Lung (tissue), 12 donors: Measurements from ENCODE around the gene AIF1. TPM values are rescaled to one million over a fixed set of nuclear protein-coding genes. Genes with fewer than 3 reads are reported as not detected.
A peak's percentile ranks its signal among the peaks of the same experiment; 100 is the strongest.

Experiments
- ATAC-seq: fragments of 200-7000 bp; cut with Tn5 transposase; one replicate; pipeline ENCODE4 v1.9.1; 2020; ENCODE audit warnings: moderate number of reproducible peaks; ENCODE audit not compliant: insufficient read depth, low FRiP score
- DNase-seq, 3 donors: peaks; one replicate each; pipeline ENCODE4 v3.0.0-alpha.2; 2013 to 2017
- H3K27ac ChIP-seq, 2 donors: one replicate each; pipeline ENCODE4 v1.5.1; 2013; ENCODE audit warnings: mild to moderate bottlenecking in 2 of 2, moderate library complexity in 2 of 2, control low read depth in 1 of 2, inconsistent platforms in 1 of 2, low read depth in 1 of 2, low read length in 1 of 2
- H3K27me3 ChIP-seq, 3 donors: one replicate each; pipeline ENCODE4 v1.5.1; 2013; ENCODE audit warnings: low read length in 2 of 3; ENCODE audit not compliant: control insufficient read depth in 3 of 3, insufficient read depth in 3 of 3
- H3K36me3 ChIP-seq, 4 donors: one replicate each; pipeline ENCODE4 v1.5.1; 2013; ENCODE audit warnings: low read length in 4 of 4, mild to moderate bottlenecking in 1 of 4, moderate library complexity in 1 of 4; ENCODE audit not compliant: control insufficient read depth in 4 of 4, insufficient read depth in 4 of 4
- H3K4me1 ChIP-seq, 5 donors: one replicate each; pipeline ENCODE4 v1.5.1; 2013; ENCODE audit warnings: low read length in 5 of 5, mild to moderate bottlenecking in 2 of 5, moderate library complexity in 1 of 5; ENCODE audit not compliant: control insufficient read depth in 5 of 5, insufficient read depth in 5 of 5
- H3K4me3 ChIP-seq: one replicate; pipeline ENCODE4 v1.5.1; 2013; ENCODE audit warnings: mild to moderate bottlenecking, control low read depth, moderate library complexity
- H3K9ac ChIP-seq, 2 donors: one replicate each; pipeline ENCODE4 v1.5.1; 2013; ENCODE audit warnings: low read length in 2 of 2, control low read depth in 1 of 2; ENCODE audit not compliant: insufficient read depth in 1 of 2
- H3K9me3 ChIP-seq, 4 donors: one replicate each; pipeline ENCODE4 v1.5.1; 2013; ENCODE audit warnings: low read length in 3 of 4, mild to moderate bottlenecking in 1 of 4, moderate library complexity in 1 of 4; ENCODE audit not compliant: control insufficient read depth in 4 of 4, insufficient read depth in 3 of 4
- CTCF ChIP-seq: IDR thresholded peaks from 2 replicates; pipeline ENCODE4 v1.5.1; 2012; ENCODE audit warnings: mild to moderate bottlenecking; ENCODE audit errors: control extremely low read depth, extremely low read depth
- WGBS, 2 donors: extraction: QIAGEN DNeasy Blood & Tissue Kit; methylation state at CpG; one replicate each; pipeline ENCODE4 v1.1.7; 2013; 5-methylcytosine and 5-hydroxymethylcytosine counted together
- polyA plus RNA-seq, 2 donors: library from polyadenylated mRNA; stranded (reverse); fragments of 200-250 nt; gene quantifications; one replicate each; pipeline ENCODE4 v1.2.1, GENCODE V29; 2013
- total RNA-seq, 2 donors: library from RNA; depleted of rRNA in 1 of 2; stranded (reverse); fragments of >200 nt in 1 of 2; gene quantifications; one replicate each; pipeline ENCODE4 v1.2.1, GENCODE V29; 2014 to 2021
- donor health status: control.
- donor health status: control.
- donor health status: Bipolar disorder and iron deficiency.
- donor health status: healthy.
- donor health status: DM: yes; HTN: yes; CAD: no.

The AIF1 gene
- total and polyA plus RNA-seq, 4 donors, result 38.7 to 345 (median 88.0) TPM

- no peak overlapping the region for H3K4me3 ChIP-seq
- H3K27me3 ChIP-seq, result peaks cover 0 to 9% (median 0%) of the 10 kb centered on the region in 3 donors
- no peaks in the 10 kb centered on the region for H3K9me3 ChIP-seq
- no peak overlapping the region for H3K9ac ChIP-seq
- DNase-seq, result no peak
- H3K27ac ChIP-seq, result no peak overlapping the region
- TF ChIP-seq CTCF, result no peak
- ATAC-seq, result no peak
- no peaks in the 10 kb centered on the region for H3K4me1 ChIP-seq
- WGBS, 2 donors, result 79 to 82% methylated on average over 1 of the region's 1 CpG
- no peaks in the 10 kb centered on the region for H3K36me3 ChIP-seq
Observed at GRCh38 chr6:31569861-31570536, 45.0 kb upstream of the AIF1 start.

GRCh38 chr6:31572041-31572911, 42.8 kb upstream of the AIF1 start, which contains the start of gene LTA:
Gene LTA, plus strand, starts transcription at chr6:31572289. Its CDS starts 454 bp downstream, at chr6:31572743.
- H3K4me3 ChIP-seq, result no peak within 1 kb of the TSS
- DNase-seq, result no peak
- H3K9me3 ChIP-seq, result no peaks in the 10 kb centered on the region
- no peaks in the 10 kb centered on the region for H3K36me3 ChIP-seq
- WGBS, 2 donors, result 80 to 89% methylated on average over 27 of the region's 27 CpGs
- H3K27ac ChIP-seq, result peak within 1 kb of the TSS in 1 of 2 donors; percentile 32
- no peaks in the 10 kb centered on the region for H3K4me1 ChIP-seq
- no peak for ATAC-seq
- no peak for TF ChIP-seq CTCF
- peaks cover 0 to 12% (median 0%) of the 10 kb centered on the region in 3 donors for H3K27me3 ChIP-seq
- H3K9ac ChIP-seq, result no peak within 1 kb of the TSS

- no peak overlapping the region for H3K9ac ChIP-seq
Observed at GRCh38 chr6:31573239-31574105, 41.6 kb upstream of the AIF1 start.

More at GRCh38 chr6:31573239-31574105, 41.6 kb upstream of the AIF1 start:
- WGBS, 2 donors, result 93 to 94% methylated on average over 9 of the region's 9 CpGs
- Histone ChIP-seq H3K27ac (no peak overlapping the region), H3K4me3 (no peak overlapping the region), H3K9me3 (no peaks in the 10 kb centered on the region), H3K36me3 (no peaks in the 10 kb centered on the region), H3K4me1 (no peaks in the 10 kb centered on the region), H3K27me3 (peaks cover 0 to 9% (median 0%) of the 10 kb centered on the region in 3 donors)
- ATAC-seq (no peak), DNase-seq (no peak)
- TF ChIP-seq CTCF, result no peak
